IMR-90 (cell line): Measurements from ENCODE around the gene COX10.

Source experiments
- CEBPB ChIP-seq: IDR thresholded peaks from 2 replicates; pipeline ENCODE4 v1.6.1; 2012; ENCODE audit warnings: low read depth, low read length, improper control_type of control experiment
- MXI1 ChIP-seq: IDR thresholded peaks from 2 replicates; pipeline ENCODE4 v1.6.1; 2012; ENCODE audit warnings: low read depth, mild to moderate bottlenecking, low read length, moderate library complexity, borderline replicate concordance
- NFE2L2 ChIP-seq: fragments of 150-350 bp; IDR thresholded peaks from 2 replicates; pipeline ENCODE4 v1.6.1; 2016; ENCODE audit warnings: low read depth, mild to moderate bottlenecking, low read length
- POLR2A ChIP-seq: IDR thresholded peaks from 2 replicates; pipeline ENCODE4 v1.6.1; 2012; ENCODE audit warnings: mild to moderate bottlenecking, low read depth, low read length
- RCOR1 ChIP-seq: IDR thresholded peaks from 2 replicates; pipeline ENCODE4 v1.6.1; 2012; ENCODE audit warnings: mild to moderate bottlenecking, low read length, improper control_type of control experiment; ENCODE audit not compliant: insufficient replicate concordance
- TF ChIP-seq, protein P1 (sequence below): conservative IDR thresholded peaks from 2 replicates; pipeline ENCODE4 v1.5.1; 2012; ENCODE audit warnings: mild to moderate bottlenecking, low read depth, low read length, improper control_type of control experiment
- TF ChIP-seq, protein P2 (sequence below): fragments of 150-350 bp; IDR thresholded peaks from 2 replicates; pipeline ENCODE4 v1.6.1; 2016; ENCODE audit warnings: low read depth, mild to moderate bottlenecking, low read length, moderate library complexity, borderline replicate concordance
- TF ChIP-seq, protein P3 (sequence below): fragments of 150-350 bp; IDR thresholded peaks from 2 replicates; pipeline ENCODE4 v1.6.1; 2017; ENCODE audit warnings: mild to moderate bottlenecking, antibody characterized with exemption, low read length, low read depth

DNA sequence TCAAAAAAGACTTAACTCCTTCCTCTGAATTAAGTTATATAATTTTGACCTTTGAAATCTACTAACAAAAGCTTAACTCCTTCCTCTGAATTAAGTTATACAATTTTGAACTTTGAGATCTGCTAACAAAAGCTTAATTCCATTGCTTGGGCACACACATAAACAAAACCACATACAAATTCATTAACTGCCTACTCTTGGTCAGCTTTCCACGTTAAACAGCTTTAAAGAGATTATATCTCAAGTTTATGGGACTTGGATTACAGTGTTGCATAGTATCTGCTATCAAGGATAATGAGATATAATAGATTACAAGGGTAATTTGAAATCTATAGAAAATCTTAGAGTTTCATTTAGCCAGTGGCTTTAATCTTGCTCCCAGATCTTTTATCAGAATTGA is 23.5 kb downstream of the COX10 start:
- TF ChIP-seq, protein P1, sequence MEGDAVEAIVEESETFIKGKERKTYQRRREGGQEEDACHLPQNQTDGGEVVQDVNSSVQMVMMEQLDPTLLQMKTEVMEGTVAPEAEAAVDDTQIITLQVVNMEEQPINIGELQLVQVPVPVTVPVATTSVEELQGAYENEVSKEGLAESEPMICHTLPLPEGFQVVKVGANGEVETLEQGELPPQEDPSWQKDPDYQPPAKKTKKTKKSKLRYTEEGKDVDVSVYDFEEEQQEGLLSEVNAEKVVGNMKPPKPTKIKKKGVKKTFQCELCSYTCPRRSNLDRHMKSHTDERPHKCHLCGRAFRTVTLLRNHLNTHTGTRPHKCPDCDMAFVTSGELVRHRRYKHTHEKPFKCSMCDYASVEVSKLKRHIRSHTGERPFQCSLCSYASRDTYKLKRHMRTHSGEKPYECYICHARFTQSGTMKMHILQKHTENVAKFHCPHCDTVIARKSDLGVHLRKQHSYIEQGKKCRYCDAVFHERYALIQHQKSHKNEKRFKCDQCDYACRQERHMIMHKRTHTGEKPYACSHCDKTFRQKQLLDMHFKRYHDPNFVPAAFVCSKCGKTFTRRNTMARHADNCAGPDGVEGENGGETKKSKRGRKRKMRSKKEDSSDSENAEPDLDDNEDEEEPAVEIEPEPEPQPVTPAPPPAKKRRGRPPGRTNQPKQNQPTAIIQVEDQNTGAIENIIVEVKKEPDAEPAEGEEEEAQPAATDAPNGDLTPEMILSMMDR = no peak
- TF ChIP-seq, protein P2, sequence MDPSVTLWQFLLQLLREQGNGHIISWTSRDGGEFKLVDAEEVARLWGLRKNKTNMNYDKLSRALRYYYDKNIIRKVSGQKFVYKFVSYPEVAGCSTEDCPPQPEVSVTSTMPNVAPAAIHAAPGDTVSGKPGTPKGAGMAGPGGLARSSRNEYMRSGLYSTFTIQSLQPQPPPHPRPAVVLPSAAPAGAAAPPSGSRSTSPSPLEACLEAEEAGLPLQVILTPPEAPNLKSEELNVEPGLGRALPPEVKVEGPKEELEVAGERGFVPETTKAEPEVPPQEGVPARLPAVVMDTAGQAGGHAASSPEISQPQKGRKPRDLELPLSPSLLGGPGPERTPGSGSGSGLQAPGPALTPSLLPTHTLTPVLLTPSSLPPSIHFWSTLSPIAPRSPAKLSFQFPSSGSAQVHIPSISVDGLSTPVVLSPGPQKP = no peak
- TF ChIP-seq CEBPB (no peak), POLR2A (no peak), NFE2L2 (no peak), MXI1 (no peak), RCOR1 (no peak)
- TF ChIP-seq, protein P3, sequence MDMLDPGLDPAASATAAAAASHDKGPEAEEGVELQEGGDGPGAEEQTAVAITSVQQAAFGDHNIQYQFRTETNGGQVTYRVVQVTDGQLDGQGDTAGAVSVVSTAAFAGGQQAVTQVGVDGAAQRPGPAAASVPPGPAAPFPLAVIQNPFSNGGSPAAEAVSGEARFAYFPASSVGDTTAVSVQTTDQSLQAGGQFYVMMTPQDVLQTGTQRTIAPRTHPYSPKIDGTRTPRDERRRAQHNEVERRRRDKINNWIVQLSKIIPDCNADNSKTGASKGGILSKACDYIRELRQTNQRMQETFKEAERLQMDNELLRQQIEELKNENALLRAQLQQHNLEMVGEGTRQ = no peak
